Activated CD4-positive, alpha-beta T cell treated with anti-CD3 and anti-CD28 coated beads, Interleukin-2, Interleukin-6, amounts not matched to agents 100 ng/mL and 50 ng/mL, durations not matched to agents 16 hours and 8 hours (primary cell): ENCODE measurements around the gene TMOD3.
"Not testable (repeated sequence)": the region's sequence is repeated elsewhere in the genome, so short reads cannot be mapped to it uniquely, and the experiment has no call there.

Experiments used
- DNase-seq: peaks from one replicate; pipeline ENCODE4 v3.0.0-alpha.2; 2020

TMOD3 gene

DNA sequence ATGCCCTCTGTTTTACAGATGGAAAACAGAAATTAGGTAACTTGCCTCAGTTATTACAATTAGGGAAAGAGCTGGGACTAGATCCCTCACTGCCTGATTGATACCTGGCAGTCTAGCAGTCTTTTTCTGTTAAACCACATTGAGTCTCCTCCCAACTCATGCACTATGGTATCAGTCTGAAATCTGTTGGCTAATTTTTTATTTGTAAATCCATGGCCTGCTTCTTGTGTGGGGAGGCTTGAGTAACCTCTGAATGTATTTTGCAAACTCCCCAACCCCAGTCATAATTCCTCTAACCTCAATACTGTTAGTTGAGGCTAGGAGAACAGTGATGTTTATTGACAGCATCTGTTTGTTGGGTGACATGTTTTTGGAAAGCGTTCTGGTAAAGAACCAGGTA lies 35.9 kb downstream of the TMOD3 start:
- no peak for DNase-seq

DNA sequence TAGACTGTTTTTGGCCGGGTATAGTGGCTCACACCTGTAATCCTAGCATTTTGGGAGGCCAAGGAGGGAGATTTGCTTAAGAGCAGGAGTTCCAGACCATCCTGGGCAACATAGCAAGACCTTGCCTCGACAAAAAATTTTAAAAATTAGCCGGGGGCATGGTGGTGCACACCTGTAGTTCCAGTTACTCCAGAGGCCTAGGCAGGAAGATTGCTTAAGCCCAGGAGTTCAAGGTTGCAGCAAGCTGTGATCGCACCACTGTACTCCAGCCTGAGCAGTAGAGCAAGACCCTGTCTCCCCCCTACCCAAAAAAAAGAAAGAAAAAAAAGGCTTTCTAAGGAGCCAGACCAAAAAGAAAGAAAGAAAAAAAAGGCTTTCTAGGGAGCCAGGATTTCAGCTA lies 36.7 kb downstream of the TMOD3 start:
- DNase-seq: no peak

DNA sequence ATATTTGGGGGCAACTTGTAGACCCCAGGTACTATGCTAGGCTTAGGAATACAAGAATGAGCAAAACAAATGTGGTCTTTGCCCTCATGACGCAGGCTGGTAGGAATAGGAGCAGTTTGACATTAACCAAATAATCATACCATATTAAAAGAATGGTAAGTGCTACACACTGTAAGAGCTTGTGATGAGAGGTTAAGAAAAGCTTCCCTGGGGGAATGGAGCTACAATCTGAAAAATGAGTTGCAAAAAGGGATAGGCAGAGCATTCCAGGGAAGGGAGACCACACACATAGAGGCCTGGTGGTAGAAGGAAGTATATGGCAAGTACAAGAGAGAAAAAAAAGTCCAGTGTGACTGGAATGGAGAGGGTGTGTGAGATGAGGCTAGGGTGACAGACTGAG lies 37.3 kb downstream of the TMOD3 start:
- DNase-seq: no peak

- DNase-seq: no peak
Measured at GRCh38 chr15:51869060-51869421, 39.6 kb downstream of the TMOD3 start.

DNA sequence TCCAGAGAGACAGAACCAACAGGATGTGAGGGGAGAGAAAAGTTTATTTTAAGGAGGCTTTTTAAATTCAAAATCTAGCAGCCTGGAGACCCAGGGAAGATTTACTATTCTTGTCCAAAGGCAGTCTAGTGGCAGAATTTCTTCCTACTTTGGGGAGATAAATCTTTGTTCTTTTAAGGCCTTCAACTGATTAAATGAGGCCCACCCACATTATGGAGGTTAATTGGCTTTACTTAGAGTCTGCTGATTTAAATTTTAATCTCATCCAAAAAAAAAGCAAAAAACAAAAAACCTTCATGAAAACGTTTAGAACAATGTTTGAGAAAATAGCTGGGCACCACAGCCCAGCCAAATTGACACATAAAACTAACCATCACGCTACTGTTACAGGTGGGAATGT lies 41.3 kb downstream of the TMOD3 start:
- no peak for DNase-seq

GRCh38 chr15:51874751-51875644 lies 45.5 kb downstream of the TMOD3 start:
- DNase-seq: no peak

GRCh38 chr15:51876169-51876568 lies 46.7 kb downstream of the TMOD3 start:
- no peak for DNase-seq

GRCh38 chr15:51878446-51879386 lies 49.3 kb downstream of the TMOD3 start:
- DNase-seq: no peak

DNA sequence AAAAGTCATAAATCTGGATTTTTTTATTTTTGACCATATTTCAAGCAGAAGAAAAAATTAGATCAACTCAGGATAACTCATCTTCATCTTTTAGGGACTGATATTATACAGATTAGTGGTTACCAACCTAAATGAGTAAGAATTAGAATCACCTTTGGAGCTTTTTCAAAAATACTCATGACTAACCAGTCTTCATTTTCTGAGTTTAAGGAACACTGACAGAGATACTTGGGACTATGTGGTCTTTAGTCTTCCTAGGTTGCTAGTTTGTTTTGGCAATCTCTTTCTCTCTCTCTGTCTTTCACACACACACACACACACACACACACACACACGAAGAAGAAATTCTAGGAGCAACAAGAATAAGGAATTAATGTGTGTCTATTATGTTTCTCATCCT lies 50.1 kb downstream of the TMOD3 start:
- DNase-seq: no peak

GRCh38 chr15:51883271-51883837 lies 53.9 kb downstream of the TMOD3 start:
- no peak for DNase-seq

- DNase-seq: no peak
Measured at GRCh38 chr15:51884041-51884440, 54.6 kb downstream of the TMOD3 start.

- DNase-seq: no peak
Measured at GRCh38 chr15:51884517-51885236, 55.2 kb downstream of the TMOD3 start.

GRCh38 chr15:51885758-51886157 lies 56.3 kb downstream of the TMOD3 start:
- not testable (repeated sequence) for DNase-seq

DNA sequence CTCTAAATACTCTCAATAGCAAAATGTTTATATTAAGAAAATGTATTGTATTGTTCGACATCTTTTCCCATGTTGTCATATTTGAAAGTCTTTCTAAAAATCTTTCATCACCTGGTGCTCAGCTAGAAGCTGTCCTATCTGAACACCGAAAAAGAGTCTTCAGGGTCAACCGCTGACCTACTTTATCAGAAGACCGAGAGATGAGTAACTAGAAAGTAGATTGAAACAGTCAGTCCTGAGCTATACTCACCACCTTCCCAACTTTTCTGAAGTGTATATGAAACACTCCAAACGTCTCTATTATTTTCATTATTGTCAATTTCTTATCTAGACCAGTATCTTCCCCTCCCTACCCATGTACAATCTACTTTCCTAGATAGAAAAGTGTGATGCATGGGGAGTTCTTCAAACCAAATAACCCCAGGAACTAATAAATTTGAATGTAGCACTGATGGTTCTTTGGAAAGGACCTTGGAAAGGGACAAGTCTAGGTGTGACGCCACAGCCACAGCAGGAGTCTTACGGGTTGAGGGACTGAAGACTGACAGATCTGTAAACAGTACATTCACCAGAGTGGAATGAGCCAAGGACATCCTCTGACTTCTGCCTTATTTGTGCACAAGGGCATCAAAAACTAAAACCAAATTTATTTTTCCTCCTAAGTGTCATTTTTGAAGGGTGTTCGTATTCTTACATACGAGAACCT lies 58.6 kb downstream of the TMOD3 start:
- DNase-seq: no peak

GRCh38 chr15:51888593-51889195 lies 59.2 kb downstream of the TMOD3 start:
- DNase-seq: peak; percentile 14

GRCh38 chr15:51889486-51889885 lies 60.0 kb downstream of the TMOD3 start:
- no peak for DNase-seq

DNA sequence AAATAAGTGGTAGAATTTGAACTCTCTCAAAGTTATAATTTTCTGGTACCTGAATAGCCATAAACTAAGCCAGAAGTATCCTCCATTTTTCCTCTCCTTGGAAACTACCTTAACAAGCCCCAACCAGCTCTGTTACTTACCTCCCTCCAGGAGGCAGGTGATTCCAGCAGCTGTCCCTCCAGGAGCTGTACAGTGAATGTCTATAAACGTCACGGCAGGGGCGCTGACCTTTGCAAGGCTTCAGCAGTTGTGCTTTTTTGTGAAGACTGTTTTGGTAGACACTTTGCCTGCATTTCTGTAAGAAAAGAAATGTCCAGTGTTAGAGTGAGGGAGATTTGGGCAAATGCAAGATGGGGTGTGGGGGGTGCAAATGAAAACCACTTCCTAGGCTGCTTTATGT lies 75.0 kb downstream of the TMOD3 start:
- no peak for DNase-seq

GRCh38 chr15:51904931-51905330 lies 75.5 kb downstream of the TMOD3 start:
- no peak for DNase-seq

DNA sequence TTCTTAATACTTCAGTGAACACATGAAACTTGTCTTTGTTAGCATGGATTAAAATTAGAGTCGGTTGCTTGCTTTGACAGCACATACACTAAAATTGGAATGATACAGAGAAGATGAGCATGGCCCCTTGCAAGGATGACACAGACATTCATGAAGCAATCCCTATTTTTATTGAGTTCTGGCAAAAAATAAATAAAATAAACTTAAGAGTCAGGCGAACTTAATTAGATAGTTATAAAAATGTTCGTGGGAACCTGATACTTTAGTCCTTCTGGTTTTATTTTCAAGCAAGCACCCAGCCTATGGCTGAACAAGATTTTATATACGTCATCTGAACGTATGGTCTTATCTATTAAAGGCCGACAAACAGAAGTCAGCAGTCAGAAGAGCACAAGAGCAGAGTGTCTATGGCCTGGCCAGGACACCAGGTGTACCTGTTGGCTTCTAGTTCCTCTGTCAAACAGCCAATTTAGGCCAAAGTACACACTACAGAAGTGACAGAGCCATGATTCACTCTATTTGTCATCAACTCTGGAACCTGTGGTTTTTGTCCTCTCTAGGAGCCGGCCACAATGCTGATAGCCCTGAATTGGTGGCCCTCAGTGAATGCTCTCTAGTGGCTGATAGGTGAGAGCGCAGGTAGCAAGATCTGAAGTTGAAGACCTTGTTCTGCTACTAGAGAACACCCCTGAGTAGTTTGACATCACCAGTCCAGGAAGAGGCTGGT lies 77.8 kb downstream of the TMOD3 start:
- DNase-seq: peak; percentile 13

- no peak for DNase-seq
Measured at GRCh38 chr15:51908316-51908715, 78.9 kb downstream of the TMOD3 start.

- DNase-seq: no peak
Measured at GRCh38 chr15:51909584-51909983, 80.1 kb downstream of the TMOD3 start.
